Ascending aorta (tissue), 2 donors: ENCODE results near the gene HSD17B11. TPM values are rescaled to one million over a fixed set of nuclear protein-coding genes. Genes with fewer than 3 reads are reported as not detected.
"Not testable (repeated sequence)": the region's sequence is repeated elsewhere in the genome, so short reads cannot be mapped to it uniquely, and the experiment has no call there.

Experiments used
- DNase-seq, 2 donors: peaks; one replicate each; pipeline ENCODE4 v3.0.0-alpha.2; 2019; ENCODE audit warnings: low spot score in 2 of 2
- H3K27ac ChIP-seq, 2 donors: fragments of 200-600 bp; sonication (generic); one replicate each; pipeline ENCODE4 v1.5.1; 2016 to 2017; ENCODE audit warnings: mild to moderate bottlenecking in 1 of 2
- H3K27me3 ChIP-seq: fragments of 200-600 bp; sonication (generic); one replicate; pipeline ENCODE4 v1.5.1; 2017
- H3K36me3 ChIP-seq, 2 donors: fragments of 200-600 bp; sonication (generic); one replicate each; pipeline ENCODE4 v1.5.1; 2016
- H3K4me1 ChIP-seq, 2 donors: fragments of 200-600 bp; sonication (generic); one replicate each; pipeline ENCODE4 v1.5.1; 2016 to 2017; ENCODE audit warnings: mild to moderate bottlenecking in 1 of 2
- H3K4me3 ChIP-seq, 2 donors: fragments of 200-600 bp; sonication (generic); one replicate each; pipeline ENCODE4 v1.5.1; 2016 to 2017; ENCODE audit warnings: mild to moderate bottlenecking in 1 of 2
- H3K9me3 ChIP-seq, 2 donors: fragments of 200-600 bp; sonication (generic); one replicate each; pipeline ENCODE4 v1.5.1; 2016
- CTCF ChIP-seq, 3 experiments: fragments of 200-600 bp in 2 of 3; fragments of 450-650 bp in 1 of 3; sonication (generic) in 2 of 3; IDR thresholded peaks; one replicate each; pipeline ENCODE4 v1.5.1; 2016 to 2019; ENCODE audit warnings: antibody characterized with exemption in 3 of 3, mild to moderate bottlenecking in 1 of 3, moderate library complexity in 1 of 3
- intact Hi-C: fragments of 100-400 bp; cut with DNase I; formaldehyde crosslinking; loops from one replicate; pipeline ENCODE4 v1.15.1; 2023
- total RNA-seq: library from RNA; depleted of rRNA; stranded (reverse); fragments of >200 nt; gene quantifications from one replicate; pipeline ENCODE4 v1.1.0, GENCODE V29; 2016

HSD17B11 gene
- total RNA-seq, 1 donor from 2014 or later, result 29.8 TPM

GRCh38 chr4:87306056-87306455 is 84.9 kb downstream of the HSD17B11 start:
- Histone ChIP-seq H3K27ac (no peak overlapping the region), H3K4me3 (no peak overlapping the region), H3K4me1 (peaks cover 0 to 3% of the 10 kb centered on the region in 2 donors), H3K36me3 (no peaks in the 10 kb centered on the region), H3K9me3 (no peaks in the 10 kb centered on the region), H3K27me3 (no peaks in the 10 kb centered on the region)
- intact Hi-C loops, result no loop called here
- no peak for DNase-seq
- TF ChIP-seq CTCF (IDR thresholded peaks at IDR 0.05), result no peak

DNA sequence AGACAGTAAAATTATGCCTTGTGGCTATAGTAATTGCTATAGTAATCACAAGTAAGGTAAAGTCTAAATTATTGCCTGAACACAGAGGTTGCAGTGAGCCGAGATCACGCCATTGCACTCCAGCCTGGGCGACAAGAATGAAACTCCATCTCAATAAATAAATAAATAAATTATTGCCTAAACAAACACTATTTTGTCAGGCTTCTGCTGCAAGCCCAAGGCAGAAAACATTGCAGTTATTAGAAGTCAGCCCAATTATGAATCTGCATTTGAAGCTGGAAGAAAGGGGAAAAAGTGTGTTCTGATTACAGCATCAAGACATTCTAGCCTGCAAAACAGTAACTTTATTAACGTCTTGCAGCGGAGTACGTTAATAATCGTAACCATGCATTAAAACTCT is 85.4 kb downstream of the HSD17B11 start:
- H3K4me3 ChIP-seq, result no peak overlapping the region
- intact Hi-C loops, result no loop called here

GRCh38 chr4:87304745-87305432 is 86.1 kb downstream of the HSD17B11 start:
- Histone ChIP-seq H3K36me3 (no peaks in the 10 kb centered on the region), H3K4me1 (no peaks in the 10 kb centered on the region), H3K27ac (no peak overlapping the region), H3K4me3 (no peak overlapping the region), H3K9me3 (no peaks in the 10 kb centered on the region), H3K27me3 (no peaks in the 10 kb centered on the region)
- intact Hi-C loops, result no loop called here
- no peak for DNase-seq
- TF ChIP-seq CTCF (IDR thresholded peaks at IDR 0.05), result no peak

More for the DNA sequence above, 85.4 kb downstream of the HSD17B11 start:
- DNase-seq, result no peak
- Histone ChIP-seq H3K9me3 (no peaks in the 10 kb centered on the region), H3K27ac (no peak overlapping the region), H3K36me3 (no peaks in the 10 kb centered on the region), H3K27me3 (no peaks in the 10 kb centered on the region), H3K4me1 (no peaks in the 10 kb centered on the region)
- TF ChIP-seq CTCF (IDR thresholded peaks at IDR 0.05), result no peak

GRCh38 chr4:87299898-87300297 is 91.1 kb downstream of the HSD17B11 start:
- Histone ChIP-seq H3K9me3 (no peaks in the 10 kb centered on the region), H3K36me3 (no peaks in the 10 kb centered on the region), H3K4me1 (no peaks in the 10 kb centered on the region), H3K27me3 (no peaks in the 10 kb centered on the region), H3K4me3 (no peak overlapping the region), H3K27ac (no peak overlapping the region)
- no peak for TF ChIP-seq CTCF (IDR thresholded peaks at IDR 0.05)
- intact Hi-C loops, result no loop called here
- DNase-seq, result no peak

DNA sequence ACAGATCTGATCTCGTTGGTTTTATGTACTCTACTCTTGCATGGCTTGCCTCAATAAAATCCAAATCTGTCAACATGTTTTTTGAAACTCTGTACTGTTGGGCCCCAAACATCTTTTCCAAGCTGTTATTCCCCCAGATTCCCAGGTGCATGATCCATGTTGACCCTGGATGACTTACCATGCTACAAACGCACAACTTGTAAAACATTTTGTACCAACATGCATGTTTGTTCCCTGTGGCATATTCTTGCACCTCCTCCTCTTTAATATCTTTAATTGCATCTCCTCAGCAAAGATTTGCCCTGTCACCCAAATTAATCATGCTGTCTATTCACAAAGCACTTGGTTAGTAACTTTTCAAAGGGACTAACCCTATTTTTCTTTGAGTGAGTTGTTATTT is 92.6 kb downstream of the HSD17B11 start:
- no peak for DNase-seq
- peaks cover 0 to 7% of the 10 kb centered on the region in 2 donors for H3K9me3 ChIP-seq
- no peak overlapping the region for H3K4me3 ChIP-seq
- no peaks in the 10 kb centered on the region for H3K36me3 ChIP-seq
- no peak overlapping the region for H3K27ac ChIP-seq
- no peaks in the 10 kb centered on the region for H3K4me1 ChIP-seq
- no peak for TF ChIP-seq CTCF (IDR thresholded peaks at IDR 0.05)
- intact Hi-C loops, result no loop called here
- no peaks in the 10 kb centered on the region for H3K27me3 ChIP-seq

GRCh38 chr4:87294911-87295310 is 96.1 kb downstream of the HSD17B11 start:
- H3K4me3 ChIP-seq, DNase-seq, H3K9me3 ChIP-seq, H3K27ac ChIP-seq, H3K27me3 ChIP-seq, H3K4me1 ChIP-seq, intact Hi-C loops, H3K36me3 ChIP-seq: not testable (repeated sequence)

DNA sequence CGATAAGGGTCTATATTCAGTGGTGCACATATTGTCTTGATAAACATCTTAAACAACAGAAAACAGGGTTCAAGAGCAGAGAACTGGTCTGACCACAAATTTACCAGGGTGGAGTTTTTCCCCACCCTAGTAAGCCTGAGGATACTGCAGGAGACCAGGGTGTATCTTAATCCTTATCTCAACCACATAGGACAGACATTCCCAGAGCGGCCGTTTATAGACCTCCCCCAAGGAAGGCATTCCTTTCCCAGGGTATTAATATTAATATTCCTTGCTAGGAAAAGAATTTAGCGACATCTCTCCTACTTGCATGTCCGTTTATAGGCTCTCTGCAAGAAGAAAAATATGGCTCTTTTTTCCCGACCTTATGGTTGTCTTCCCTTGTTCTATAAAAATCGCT is 97.1 kb downstream of the HSD17B11 start:
- H3K27me3 ChIP-seq, H3K36me3 ChIP-seq, H3K27ac ChIP-seq, H3K4me3 ChIP-seq, H3K4me1 ChIP-seq, intact Hi-C loops, H3K9me3 ChIP-seq, DNase-seq: not testable (repeated sequence)
